Neural cell (in vitro differentiated cells): ENCODE measurements around the gene TWNK. TPM values are rescaled to one million over a fixed set of nuclear protein-coding genes. Genes with fewer than 3 reads are reported as not detected.

Experiments
- H2AFZ ChIP-seq: fragments of 200-600, 300-800 bp; sonication (generic), shearing (Covaris generic); 2 replicates; pipeline ENCODE4 v1.6.0; 2014; ENCODE audit warnings: low read depth, mild to moderate bottlenecking, antibody characterized with exemption, low read length, moderate library complexity
- H3F3A ChIP-seq: fragments of 200-600 bp; shearing (Covaris generic); 2 replicates; pipeline ENCODE4 v1.6.1; 2016; ENCODE audit warnings: mild to moderate bottlenecking, moderate library complexity, mixed read lengths, antibody characterized with exemption, low read length; ENCODE audit not compliant: insufficient read depth, poor library complexity, severe bottlenecking
- H3K27ac ChIP-seq: fragments of 200-600, 300-800 bp; sonication (generic), shearing (Covaris generic); 2 replicates; pipeline ENCODE4 v1.5.1; 2014; ENCODE audit warnings: mild to moderate bottlenecking, low read length, moderate library complexity
- H3K27me3 ChIP-seq: fragments of 300-800, 200-600 bp; sonication (generic), shearing (Covaris generic); 2 replicates; pipeline ENCODE4 v1.6.0; 2014; ENCODE audit warnings: mild to moderate bottlenecking, low read depth, low read length, moderate library complexity; ENCODE audit not compliant: insufficient read depth
- H3K36me3 ChIP-seq: fragments of 300-800, 200-600 bp; sonication (generic), shearing (Covaris generic); 2 replicates; pipeline ENCODE4 v1.5.1; 2014; ENCODE audit warnings: mild to moderate bottlenecking, antibody characterized with exemption, low read length, moderate library complexity; ENCODE audit not compliant: insufficient read depth
- H3K4me2 ChIP-seq: fragments of 300-800, 200-600 bp; sonication (generic), shearing (Covaris generic); 2 replicates; pipeline ENCODE4 v1.6.0; 2014; ENCODE audit warnings: mild to moderate bottlenecking, low read length
- H3K4me3 ChIP-seq: fragments of 300-800, 200-600 bp; sonication (generic), shearing (Covaris generic); 2 replicates; pipeline ENCODE4 v1.5.1; 2014; ENCODE audit warnings: mild to moderate bottlenecking, low read length, moderate library complexity
- H3K79me2 ChIP-seq: fragments of 200-600 bp; shearing (Covaris generic); replicated peaks from 2 replicates; pipeline ENCODE4 v1.6.0; 2014; ENCODE audit warnings: mild to moderate bottlenecking, low read length, moderate library complexity; ENCODE audit not compliant: insufficient read depth
- H3K9ac ChIP-seq: fragments of 300-800, 200-600 bp; sonication (generic), shearing (Covaris generic); 2 replicates; pipeline ENCODE4 v1.6.1; 2016; ENCODE audit warnings: mild to moderate bottlenecking, low read length, mixed read lengths
- H3K9me2 ChIP-seq: fragments of 200-600 bp; shearing (Covaris generic); 2 replicates; pipeline ENCODE4 v1.6.1; 2016; ENCODE audit warnings: mild to moderate bottlenecking, low read length, mixed read lengths; ENCODE audit not compliant: insufficient read depth
- H3K9me3 ChIP-seq: fragments of 200-600, 300-800 bp; sonication (generic), shearing (Covaris generic); 2 replicates; pipeline ENCODE4 v1.6.1; 2016; ENCODE audit warnings: mild to moderate bottlenecking, mixed run types, low read length, moderate library complexity, mixed read lengths
- H4K20me1 ChIP-seq: fragments of 200-600 bp; shearing (Covaris generic); 2 replicates; pipeline ENCODE4 v1.6.1; 2016; ENCODE audit warnings: mild to moderate bottlenecking, mixed run types; ENCODE audit not compliant: insufficient read depth
- EP300 ChIP-seq: fragments of 450-650 bp; conservative IDR thresholded peaks from 2 replicates; pipeline ENCODE4 v1.6.1; 2014; ENCODE audit warnings: antibody characterized with exemption, mild to moderate bottlenecking, moderate library complexity; ENCODE audit not compliant: poor library complexity, severe bottlenecking
- EZH2 ChIP-seq: fragments of 200-600, 300-800 bp; shearing (Covaris generic), sonication (generic); IDR thresholded peaks from 2 replicates; pipeline ENCODE4 v1.6.1; 2014; ENCODE audit warnings: antibody characterized with exemption, low read length, borderline replicate concordance, mild to moderate bottlenecking; ENCODE audit not compliant: insufficient read depth, poor library complexity, severe bottlenecking
- MXI1 ChIP-seq: fragments of 450-650 bp; conservative IDR thresholded peaks from 2 replicates; pipeline ENCODE4 v1.6.1; 2014; ENCODE audit warnings: antibody characterized with exemption, mild to moderate bottlenecking; ENCODE audit not compliant: poor library complexity, severe bottlenecking
- POLR2AphosphoS5 ChIP-seq: IDR thresholded peaks from 2 replicates; pipeline ENCODE4 v1.6.1; 2012
- RAD21 ChIP-seq: fragments of 450-650 bp; conservative IDR thresholded peaks from 2 replicates; pipeline ENCODE4 v1.6.1; 2014; ENCODE audit warnings: antibody characterized with exemption, mild to moderate bottlenecking, moderate library complexity
- SMC3 ChIP-seq: fragments of 450-650 bp; conservative IDR thresholded peaks from 2 replicates; pipeline ENCODE4 v1.6.1; 2014; ENCODE audit warnings: antibody characterized with exemption, mild to moderate bottlenecking, moderate library complexity; ENCODE audit not compliant: poor library complexity
- TAF1 ChIP-seq: IDR thresholded peaks from 2 replicates; pipeline ENCODE4 v1.6.1; 2012; ENCODE audit warnings: low read depth
- polyA plus RNA-seq: library from polyadenylated mRNA; depleted of rRNA; stranded (reverse); fragments of >200 nt; gene quantifications from 2 replicates; pipeline ENCODE4 v1.2.3, GENCODE V29; 2014
- TF ChIP-seq, protein P1 (sequence below): fragments of 450-650 bp; IDR thresholded peaks from 2 replicates; pipeline ENCODE4 v1.5.1; 2014; ENCODE audit warnings: antibody characterized with exemption, mild to moderate bottlenecking, moderate library complexity; ENCODE audit not compliant: poor library complexity, severe bottlenecking
- TF ChIP-seq, protein P2 (sequence below): IDR thresholded peaks from 2 replicates; pipeline ENCODE4 v1.6.1; 2012; ENCODE audit warnings: borderline replicate concordance

The TWNK gene
- polyA plus RNA-seq, 1 donor from 2014 or later, result 4.8 TPM

DNA sequence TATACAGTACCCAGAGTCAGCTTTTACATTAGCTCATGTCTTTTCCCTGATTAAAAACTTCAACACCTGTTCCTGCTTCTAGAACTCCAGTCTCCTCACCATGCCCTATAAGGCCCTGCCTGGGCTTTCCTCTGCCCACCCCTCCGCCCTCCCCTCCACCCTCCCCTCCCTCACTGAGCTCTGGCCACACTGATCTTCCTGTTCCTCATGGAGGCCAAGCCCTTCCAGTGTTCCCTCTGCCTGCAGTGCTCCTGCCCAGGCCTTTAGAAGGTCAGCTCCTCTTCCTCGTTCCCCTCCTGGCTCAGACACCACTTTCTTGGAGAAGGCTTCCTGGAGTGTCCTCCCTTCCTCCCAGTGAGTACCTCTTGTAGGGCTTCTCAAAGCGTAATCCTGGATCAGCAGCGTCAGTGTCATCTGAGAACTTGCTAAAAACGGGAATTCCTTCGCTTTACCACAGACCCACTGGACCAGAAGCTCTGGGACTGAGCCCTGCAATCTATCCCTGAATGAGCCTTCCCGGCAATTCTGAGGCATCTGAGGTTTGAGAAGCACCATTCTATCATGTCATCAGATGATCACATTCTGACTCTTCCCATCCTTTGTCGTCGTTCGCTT, 39.9 kb downstream of the TWNK start:
- Histone ChIP-seq H3F3A (no peaks in the 10 kb centered on the region), H3K4me3 (no peak overlapping the region), H3K27ac (no peak overlapping the region), H3K79me2 (no peaks in the 10 kb centered on the region), H3K9me3 (no peaks in the 10 kb centered on the region), H3K36me3 (no peaks in the 10 kb centered on the region), H3K9me2 (no peaks in the 10 kb centered on the region), H3K4me2 (no peak overlapping the region), H3K9ac (no peak overlapping the region), H4K20me1 (no peaks in the 10 kb centered on the region), H2AFZ (no peak overlapping the region), H3K27me3 (peaks cover 37% of the 10 kb centered on the region)
- TF ChIP-seq, protein P1, sequence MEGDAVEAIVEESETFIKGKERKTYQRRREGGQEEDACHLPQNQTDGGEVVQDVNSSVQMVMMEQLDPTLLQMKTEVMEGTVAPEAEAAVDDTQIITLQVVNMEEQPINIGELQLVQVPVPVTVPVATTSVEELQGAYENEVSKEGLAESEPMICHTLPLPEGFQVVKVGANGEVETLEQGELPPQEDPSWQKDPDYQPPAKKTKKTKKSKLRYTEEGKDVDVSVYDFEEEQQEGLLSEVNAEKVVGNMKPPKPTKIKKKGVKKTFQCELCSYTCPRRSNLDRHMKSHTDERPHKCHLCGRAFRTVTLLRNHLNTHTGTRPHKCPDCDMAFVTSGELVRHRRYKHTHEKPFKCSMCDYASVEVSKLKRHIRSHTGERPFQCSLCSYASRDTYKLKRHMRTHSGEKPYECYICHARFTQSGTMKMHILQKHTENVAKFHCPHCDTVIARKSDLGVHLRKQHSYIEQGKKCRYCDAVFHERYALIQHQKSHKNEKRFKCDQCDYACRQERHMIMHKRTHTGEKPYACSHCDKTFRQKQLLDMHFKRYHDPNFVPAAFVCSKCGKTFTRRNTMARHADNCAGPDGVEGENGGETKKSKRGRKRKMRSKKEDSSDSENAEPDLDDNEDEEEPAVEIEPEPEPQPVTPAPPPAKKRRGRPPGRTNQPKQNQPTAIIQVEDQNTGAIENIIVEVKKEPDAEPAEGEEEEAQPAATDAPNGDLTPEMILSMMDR, result no peak
- TF ChIP-seq EZH2, result no peak
- no peak for TF ChIP-seq SMC3
- no peak for TF ChIP-seq POLR2AphosphoS5
- no peak for TF ChIP-seq EP300
- TF ChIP-seq TAF1, result no peak
- TF ChIP-seq RAD21, result no peak
- TF ChIP-seq, protein P2, sequence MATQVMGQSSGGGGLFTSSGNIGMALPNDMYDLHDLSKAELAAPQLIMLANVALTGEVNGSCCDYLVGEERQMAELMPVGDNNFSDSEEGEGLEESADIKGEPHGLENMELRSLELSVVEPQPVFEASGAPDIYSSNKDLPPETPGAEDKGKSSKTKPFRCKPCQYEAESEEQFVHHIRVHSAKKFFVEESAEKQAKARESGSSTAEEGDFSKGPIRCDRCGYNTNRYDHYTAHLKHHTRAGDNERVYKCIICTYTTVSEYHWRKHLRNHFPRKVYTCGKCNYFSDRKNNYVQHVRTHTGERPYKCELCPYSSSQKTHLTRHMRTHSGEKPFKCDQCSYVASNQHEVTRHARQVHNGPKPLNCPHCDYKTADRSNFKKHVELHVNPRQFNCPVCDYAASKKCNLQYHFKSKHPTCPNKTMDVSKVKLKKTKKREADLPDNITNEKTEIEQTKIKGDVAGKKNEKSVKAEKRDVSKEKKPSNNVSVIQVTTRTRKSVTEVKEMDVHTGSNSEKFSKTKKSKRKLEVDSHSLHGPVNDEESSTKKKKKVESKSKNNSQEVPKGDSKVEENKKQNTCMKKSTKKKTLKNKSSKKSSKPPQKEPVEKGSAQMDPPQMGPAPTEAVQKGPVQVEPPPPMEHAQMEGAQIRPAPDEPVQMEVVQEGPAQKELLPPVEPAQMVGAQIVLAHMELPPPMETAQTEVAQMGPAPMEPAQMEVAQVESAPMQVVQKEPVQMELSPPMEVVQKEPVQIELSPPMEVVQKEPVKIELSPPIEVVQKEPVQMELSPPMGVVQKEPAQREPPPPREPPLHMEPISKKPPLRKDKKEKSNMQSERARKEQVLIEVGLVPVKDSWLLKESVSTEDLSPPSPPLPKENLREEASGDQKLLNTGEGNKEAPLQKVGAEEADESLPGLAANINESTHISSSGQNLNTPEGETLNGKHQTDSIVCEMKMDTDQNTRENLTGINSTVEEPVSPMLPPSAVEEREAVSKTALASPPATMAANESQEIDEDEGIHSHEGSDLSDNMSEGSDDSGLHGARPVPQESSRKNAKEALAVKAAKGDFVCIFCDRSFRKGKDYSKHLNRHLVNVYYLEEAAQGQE, result no peak
- no peak for TF ChIP-seq MXI1

DNA sequence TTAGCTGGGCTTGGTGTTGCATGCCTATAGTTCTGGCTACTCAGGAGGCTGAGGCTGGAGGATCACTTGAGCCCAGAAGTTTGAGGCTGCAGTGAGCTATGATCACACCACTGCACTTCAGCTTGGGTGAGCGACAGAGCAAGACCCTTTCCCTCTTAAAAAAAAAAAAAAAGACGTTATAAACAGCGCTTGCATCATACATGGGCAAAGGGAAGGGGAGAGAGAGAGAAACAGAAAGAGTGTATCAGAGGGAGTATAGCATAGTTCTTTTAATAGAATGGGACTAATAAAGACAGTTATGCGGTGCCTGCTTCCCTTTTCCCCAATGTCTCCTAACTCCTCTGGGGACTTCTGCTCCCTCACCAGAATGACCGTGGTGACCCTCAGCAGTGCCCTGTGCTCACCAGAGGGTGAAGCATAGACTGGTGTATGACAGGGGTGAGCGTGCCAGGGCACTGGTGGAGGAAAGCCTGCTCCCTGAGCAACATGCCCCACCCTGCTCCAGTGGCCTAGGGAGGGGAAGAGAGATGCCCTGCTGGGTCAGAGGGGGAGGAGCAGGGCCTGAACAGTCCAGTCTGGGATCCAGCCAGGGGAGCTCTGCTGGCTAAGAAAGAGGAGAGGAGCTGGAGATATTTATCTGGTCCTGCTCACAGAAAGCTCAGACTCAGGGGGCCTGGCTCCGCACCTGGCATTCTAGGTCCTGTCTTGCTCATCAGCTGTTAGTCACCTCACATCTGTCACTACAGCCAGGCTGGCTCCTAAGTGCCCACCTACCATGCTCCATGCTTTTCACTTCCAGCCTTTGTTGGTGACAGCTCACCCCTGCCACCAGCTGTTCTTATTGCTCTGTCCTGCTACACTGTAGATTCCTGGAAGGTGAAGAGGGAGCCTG, 41.3 kb downstream of the TWNK start:
- Histone ChIP-seq H3K27ac (no peak overlapping the region), H3K9me2 (no peaks in the 10 kb centered on the region), H4K20me1 (no peaks in the 10 kb centered on the region), H3K36me3 (no peaks in the 10 kb centered on the region), H3K27me3 (peaks cover 46% of the 10 kb centered on the region), H3K9me3 (no peaks in the 10 kb centered on the region), H3F3A (no peaks in the 10 kb centered on the region), H2AFZ (no peak overlapping the region), H3K4me3 (no peak overlapping the region), H3K4me2 (no peak overlapping the region), H3K79me2 (no peaks in the 10 kb centered on the region), H3K9ac (no peak overlapping the region)
- TF ChIP-seq RAD21, result no peak
- no peak for TF ChIP-seq TAF1
- no peak for TF ChIP-seq SMC3
- no peak for TF ChIP-seq POLR2AphosphoS5
- TF ChIP-seq, protein P1, result no peak
- no peak for TF ChIP-seq EP300
- TF ChIP-seq, protein P2, result no peak
- TF ChIP-seq MXI1, result no peak
- no peak for TF ChIP-seq EZH2
